Cardiac muscle cell (in vitro differentiated cells and primary cell): Measurements from ENCODE around the gene HMGB1. TPM values are rescaled to one million over a fixed set of nuclear protein-coding genes. Genes with fewer than 3 reads are reported as not detected.
"Not testable (repeated sequence)": the region's sequence is repeated elsewhere in the genome, so short reads cannot be mapped to it uniquely, and the experiment has no call there.

Experiments used
- DNase-seq, 2 donors: peaks; one replicate each; pipeline versions ENCODE4 v3.0.0 to v3.0.0-alpha.2; 2010 to 2017; ENCODE audit warnings: low read depth in 1 of 2, low spot score in 1 of 2
- H3K27ac ChIP-seq: fragments of 200-600 bp; sonication (generic); 2 replicates; pipeline ENCODE4 v1.5.1; 2016
- H3K27me3 ChIP-seq: fragments of 200-600 bp; sonication (generic); 2 replicates; pipeline ENCODE4 v1.6.0; 2016; ENCODE audit warnings: control low read depth
- H3K36me3 ChIP-seq: fragments of 200-600 bp; sonication (generic); 2 replicates; pipeline ENCODE4 v1.5.1; 2016; ENCODE audit warnings: control low read depth
- H3K4me1 ChIP-seq: fragments of 200-600 bp; sonication (generic); 2 replicates; pipeline ENCODE4 v1.8.1; 2017; ENCODE audit warnings: low read depth, mild to moderate bottlenecking, mixed run types
- H3K4me3 ChIP-seq: fragments of 200-600 bp; sonication (generic); 2 replicates; pipeline ENCODE4 v1.5.1; 2016; ENCODE audit warnings: mild to moderate bottlenecking
- H3K9me3 ChIP-seq: fragments of 200-600 bp; sonication (generic); 2 replicates; pipeline ENCODE4 v1.5.1; 2017; ENCODE audit warnings: low read depth, mild to moderate bottlenecking, control low read depth
- CTCF ChIP-seq: IDR thresholded peaks from 2 replicates; pipeline ENCODE4 v1.5.1; 2012; ENCODE audit warnings: low read depth, mild to moderate bottlenecking, low read length
- polyA plus RNA-seq: library from polyadenylated mRNA; unstranded; fragments of >200 nt; fragmentation: Nextera tagmentation; extraction: Ambion mirVana; gene quantifications from 2 replicates; pipeline ENCODE4 v1.2.1, GENCODE V29; 2016
- total RNA-seq: library from RNA; depleted of rRNA; stranded (reverse); fragments of >200 nt; gene quantifications from 2 replicates; pipeline ENCODE4 v1.2.3, GENCODE V29; 2016

The HMGB1 gene
- total and polyA plus RNA-seq, 2 experiments from 2014 or later: 576 to 642 TPM

DNA sequence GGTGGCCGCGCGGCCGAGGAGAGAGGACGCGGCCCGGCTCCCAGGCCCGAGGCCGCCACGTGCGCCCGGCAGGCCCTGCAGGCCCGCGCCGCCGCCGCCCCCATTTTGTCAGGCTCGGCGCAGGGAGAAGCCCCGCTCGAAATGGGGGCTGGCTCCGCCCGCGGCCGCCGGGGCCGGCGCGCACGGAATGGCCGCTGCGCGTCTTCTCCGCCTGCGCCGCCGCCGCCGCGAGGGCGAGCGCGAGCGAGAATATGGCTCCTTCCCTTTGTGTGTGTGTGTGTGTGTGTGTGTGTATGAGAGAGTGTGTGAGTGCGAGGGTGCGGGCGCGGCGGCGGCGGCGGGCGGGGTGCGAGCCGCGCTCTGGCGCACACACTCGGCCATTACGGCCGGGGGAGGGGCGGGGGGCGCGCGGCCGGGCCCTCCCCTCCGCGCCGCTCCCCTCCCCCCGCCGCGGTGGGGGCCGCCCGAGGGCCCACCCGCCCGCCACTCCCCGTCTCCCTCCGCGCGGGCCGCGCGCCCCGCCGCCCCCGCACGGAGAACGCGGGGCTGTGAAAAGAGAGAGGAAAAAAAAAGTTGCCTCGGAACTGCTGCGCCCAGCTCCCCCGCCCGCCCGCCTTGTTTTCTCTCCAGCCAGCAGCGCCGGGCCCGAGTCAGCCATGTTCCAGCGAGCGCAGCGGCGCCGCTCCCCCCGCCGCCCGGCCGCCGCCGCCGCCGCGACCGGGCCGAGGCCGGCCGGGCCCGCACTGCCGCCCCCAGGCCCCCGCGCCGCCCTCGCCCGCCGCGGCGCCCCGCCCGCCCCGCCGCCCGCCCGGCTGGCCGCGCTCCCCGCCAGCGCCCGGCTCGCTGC lies 1.0 kb downstream of the HMGB1 start:
- no peak for TF ChIP-seq CTCF
- peak; percentile 87 to 92 for DNase-seq
- H3K4me1 ChIP-seq: peaks cover 30% of the 10 kb centered on the region
- H3K27ac ChIP-seq: peak overlapping the region; percentile 99
- H3K9me3 ChIP-seq: no peaks in the 10 kb centered on the region
- no peaks in the 10 kb centered on the region for H3K27me3 ChIP-seq
- peaks cover 19% of the 10 kb centered on the region for H3K36me3 ChIP-seq
- peak overlapping the region; percentile 42 for H3K4me3 ChIP-seq

DNA sequence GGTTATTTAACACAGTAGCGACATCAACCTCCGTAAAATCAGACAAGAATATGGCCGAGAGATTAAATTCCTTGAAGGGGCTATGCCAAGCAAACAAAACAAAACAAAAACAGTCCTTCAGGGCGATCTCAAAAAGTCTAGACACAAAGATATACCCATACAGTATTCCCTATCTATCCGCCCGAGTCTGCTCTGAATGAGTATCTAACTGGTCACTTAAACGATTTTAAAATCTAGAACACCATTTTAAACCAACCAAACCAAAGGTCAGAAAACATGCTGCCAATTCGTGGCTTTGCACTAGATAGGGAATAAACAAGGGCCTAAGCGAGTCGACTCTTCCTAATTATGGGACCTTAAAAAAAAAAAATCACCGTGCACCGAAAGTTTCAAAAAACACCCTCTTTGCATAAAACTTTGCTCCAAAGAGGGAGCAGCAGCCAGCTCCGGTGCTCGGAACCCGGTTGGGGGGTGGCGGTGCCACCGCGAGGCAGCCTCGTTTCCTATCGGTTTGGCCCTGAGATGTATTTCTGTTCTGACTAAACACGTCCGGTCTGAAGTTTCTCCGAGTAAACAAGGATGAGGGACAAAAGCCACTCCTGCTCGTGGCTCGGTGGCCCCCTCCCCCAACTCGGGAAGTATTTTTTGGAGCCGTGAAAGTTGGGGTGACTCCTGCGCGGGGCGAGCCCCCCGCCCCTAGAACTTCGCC lies 1.8 kb downstream of the HMGB1 start:
- Histone ChIP-seq H3K9me3 (no peaks in the 10 kb centered on the region), H3K4me3 (peak overlapping the region; percentile 42), H3K4me1 (peaks cover 30% of the 10 kb centered on the region), H3K27ac (peak overlapping the region; percentile 99), H3K27me3 (no peaks in the 10 kb centered on the region), H3K36me3 (peaks cover 27% of the 10 kb centered on the region)
- TF ChIP-seq CTCF: no peak
- peak; percentile 56 to 67 for DNase-seq

DNA sequence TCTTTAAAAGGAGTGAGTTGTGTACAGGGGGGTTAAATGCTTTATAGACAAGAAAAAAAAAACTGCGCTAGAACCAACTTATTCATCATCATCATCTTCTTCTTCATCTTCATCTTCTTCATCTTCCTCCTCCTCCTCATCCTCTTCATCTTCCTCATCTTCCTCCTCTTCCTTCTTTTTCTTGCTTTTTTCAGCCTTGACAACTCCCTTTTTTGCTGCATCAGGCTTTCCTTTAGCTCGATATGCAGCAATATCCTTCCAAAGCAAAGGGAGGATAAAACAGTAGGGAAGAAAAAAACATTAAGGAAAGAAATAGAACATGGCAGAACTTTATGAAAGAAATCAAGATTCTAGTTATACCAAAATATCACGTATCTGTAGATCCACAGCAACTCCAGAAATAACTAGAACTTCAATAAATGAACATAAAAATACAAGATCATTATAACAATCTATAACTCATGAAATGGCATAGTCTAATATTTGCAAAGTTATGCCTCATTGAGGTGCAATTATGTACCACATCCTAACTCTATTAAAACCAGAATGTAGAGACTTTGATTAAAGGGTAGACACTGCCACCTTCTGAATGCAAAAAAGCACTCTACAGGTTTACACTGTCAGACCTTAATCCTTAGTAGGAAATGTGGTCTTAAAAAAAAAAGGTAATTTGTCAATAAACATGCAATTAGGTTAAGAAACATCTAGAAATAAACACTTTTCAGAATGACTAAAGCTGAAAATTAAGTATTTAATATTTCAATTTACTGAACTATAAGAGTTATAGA lies 4.3 kb downstream of the HMGB1 start:
- H3K9me3 ChIP-seq, H3K27ac ChIP-seq, H3K4me3 ChIP-seq, H3K27me3 ChIP-seq: not testable (repeated sequence)
- peaks cover 23% of the 10 kb centered on the region for H3K4me1 ChIP-seq
- TF ChIP-seq CTCF: peak; percentile 52
- DNase-seq: peak in 1 of 2 donors; percentile 65
- peaks cover 29% of the 10 kb centered on the region for H3K36me3 ChIP-seq

DNA sequence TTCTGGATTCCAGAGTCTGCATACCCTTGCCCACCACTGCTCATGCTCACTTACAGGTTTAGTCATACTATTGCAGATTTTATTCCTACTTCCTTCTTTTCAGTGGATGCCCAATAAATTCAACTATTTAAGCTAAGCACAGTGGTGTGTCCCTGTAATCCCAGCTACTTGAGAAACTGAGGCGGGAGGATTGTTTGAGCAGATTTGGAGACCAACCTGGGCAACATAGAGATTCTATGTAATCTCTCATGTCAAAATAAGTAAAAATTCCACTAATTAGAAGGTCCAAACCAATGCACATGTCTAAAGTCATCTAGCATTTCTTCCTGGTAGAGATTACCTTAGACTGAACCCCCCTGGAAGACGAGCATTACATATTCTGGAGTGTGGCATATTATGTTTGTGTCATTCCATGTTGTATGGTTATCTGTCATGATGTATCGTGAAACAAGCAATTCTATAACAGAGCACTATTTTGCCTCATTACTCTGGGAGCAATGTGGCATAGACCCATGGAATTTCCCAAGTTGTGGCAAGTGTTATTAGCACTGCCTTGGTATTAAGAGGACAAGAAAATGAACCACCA lies 8.3 kb downstream of the HMGB1 start:
- H3K4me1 ChIP-seq: peaks cover 8% of the 10 kb centered on the region
- no peaks in the 10 kb centered on the region for H3K9me3 ChIP-seq
- H3K27me3 ChIP-seq: no peaks in the 10 kb centered on the region
- no peak overlapping the region for H3K27ac ChIP-seq
- no peak for TF ChIP-seq CTCF
- DNase-seq: peak in 1 of 2 donors; percentile 10
- H3K4me3 ChIP-seq: no peak overlapping the region
- peaks cover 21% of the 10 kb centered on the region for H3K36me3 ChIP-seq

GRCh38 chr13:30456290-30456689 lies 9.4 kb downstream of the HMGB1 start:
- peak in 1 of 2 donors; percentile 34 for DNase-seq

More at GRCh38 chr13:30456290-30456689, 9.4 kb downstream of the HMGB1 start:
- Histone ChIP-seq H3K9me3 (no peaks in the 10 kb centered on the region), H3K27me3 (no peaks in the 10 kb centered on the region), H3K27ac (peak overlapping the region; percentile 54), H3K36me3 (peaks cover 13% of the 10 kb centered on the region), H3K4me1 (no peaks in the 10 kb centered on the region), H3K4me3 (no peak overlapping the region)
- no peak for TF ChIP-seq CTCF
